Neutrophil (primary cell): Measurements from ENCODE around the gene RDM1.

Experiments
- H3K27ac ChIP-seq: fragments of 200-600 bp; sonication (generic); 2 replicates; pipeline ENCODE4 v1.5.1; 2016; ENCODE audit warnings: mild to moderate bottlenecking, moderate library complexity
- H3K27me3 ChIP-seq: fragments of 200-600 bp; sonication (generic); 2 replicates; pipeline ENCODE4 v1.6.0; 2016; ENCODE audit warnings: mild to moderate bottlenecking
- H3K36me3 ChIP-seq: fragments of 200-600 bp; sonication (generic); 2 replicates; pipeline ENCODE4 v1.5.1; 2017
- H3K4me1 ChIP-seq, 2 experiments: fragments of 200-600 bp in 1 of 2; sonication (generic) in 1 of 2; 1 replicate in 1 of 2; 2 replicates in 1 of 2; pipeline versions ENCODE4 v1.5.1 to v1.6.1; 2013 to 2016; ENCODE audit warnings: low read depth in 1 of 2, low read length in 1 of 2, mild to moderate bottlenecking in 1 of 2, moderate library complexity in 1 of 2; ENCODE audit not compliant: control insufficient read depth in 1 of 2, insufficient read depth in 1 of 2
- H3K4me3 ChIP-seq, 2 experiments: fragments of 200-600 bp in 1 of 2; sonication (generic) in 1 of 2; 1 replicate in 1 of 2; 2 replicates in 1 of 2; pipeline ENCODE4 v1.5.1; 2013 to 2016; ENCODE audit warnings: low read depth in 1 of 2, low read length in 1 of 2, mild to moderate bottlenecking in 1 of 2, moderate library complexity in 1 of 2
- H3K9me3 ChIP-seq: fragments of 200-600 bp; sonication (generic); 2 replicates; pipeline ENCODE4 v1.5.1; 2016
- TF ChIP-seq, protein P1 (sequence below): fragments of 200-600 bp; sonication (generic); IDR thresholded peaks from 2 replicates; pipeline ENCODE4 v1.5.1; 2016; ENCODE audit warnings: antibody characterized with exemption

Gene RDM1

DNA sequence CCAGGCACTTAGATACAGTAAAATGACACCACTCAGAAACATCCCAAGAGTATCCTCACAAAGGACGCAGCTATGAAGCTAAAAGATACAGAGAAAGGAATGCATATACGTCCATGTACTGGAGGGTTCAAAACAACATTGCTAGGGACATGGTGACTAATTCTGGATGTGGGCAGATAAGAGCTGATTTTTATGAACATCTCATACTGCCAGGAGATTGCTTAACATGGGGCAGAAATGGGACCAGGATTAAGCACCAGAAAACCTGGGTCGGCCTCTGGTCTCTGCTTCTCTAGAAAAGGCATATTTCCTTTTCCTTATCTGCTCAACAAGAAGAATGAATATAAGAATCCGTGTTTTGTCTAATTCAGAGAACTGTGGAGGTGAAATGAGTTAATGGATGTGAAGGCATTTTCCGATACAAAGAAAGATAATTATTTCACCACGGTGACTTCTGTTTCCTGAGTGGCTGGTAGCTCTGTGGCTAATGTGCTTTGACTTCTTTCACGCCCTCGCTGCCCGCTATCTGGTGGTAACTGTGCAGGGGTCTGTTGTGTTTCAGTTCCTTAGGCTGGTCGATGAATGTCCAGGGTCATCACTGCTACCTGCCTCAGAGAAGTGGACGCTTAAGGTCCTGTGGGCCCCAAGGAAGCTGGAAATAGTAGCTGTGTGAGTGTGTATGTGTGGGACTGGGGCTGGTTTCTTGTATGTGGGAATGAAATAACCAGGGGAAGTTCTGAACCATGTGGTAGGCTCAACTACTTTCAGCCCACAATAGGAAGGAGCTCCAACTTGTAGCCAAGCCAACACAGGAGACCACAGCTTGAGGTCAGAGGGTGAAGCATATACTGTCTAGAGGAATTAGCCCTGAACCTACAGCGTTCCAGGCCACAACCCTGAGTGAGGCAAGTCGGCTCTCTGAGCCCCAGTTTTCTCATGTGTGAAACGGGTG, 34.7 kb downstream of the RDM1 start:
- TF ChIP-seq, protein P1, sequence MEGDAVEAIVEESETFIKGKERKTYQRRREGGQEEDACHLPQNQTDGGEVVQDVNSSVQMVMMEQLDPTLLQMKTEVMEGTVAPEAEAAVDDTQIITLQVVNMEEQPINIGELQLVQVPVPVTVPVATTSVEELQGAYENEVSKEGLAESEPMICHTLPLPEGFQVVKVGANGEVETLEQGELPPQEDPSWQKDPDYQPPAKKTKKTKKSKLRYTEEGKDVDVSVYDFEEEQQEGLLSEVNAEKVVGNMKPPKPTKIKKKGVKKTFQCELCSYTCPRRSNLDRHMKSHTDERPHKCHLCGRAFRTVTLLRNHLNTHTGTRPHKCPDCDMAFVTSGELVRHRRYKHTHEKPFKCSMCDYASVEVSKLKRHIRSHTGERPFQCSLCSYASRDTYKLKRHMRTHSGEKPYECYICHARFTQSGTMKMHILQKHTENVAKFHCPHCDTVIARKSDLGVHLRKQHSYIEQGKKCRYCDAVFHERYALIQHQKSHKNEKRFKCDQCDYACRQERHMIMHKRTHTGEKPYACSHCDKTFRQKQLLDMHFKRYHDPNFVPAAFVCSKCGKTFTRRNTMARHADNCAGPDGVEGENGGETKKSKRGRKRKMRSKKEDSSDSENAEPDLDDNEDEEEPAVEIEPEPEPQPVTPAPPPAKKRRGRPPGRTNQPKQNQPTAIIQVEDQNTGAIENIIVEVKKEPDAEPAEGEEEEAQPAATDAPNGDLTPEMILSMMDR = no peak
- no peak overlapping the region for H3K27ac ChIP-seq
- H3K36me3 ChIP-seq = no peaks in the 10 kb centered on the region
- H3K4me3 ChIP-seq = no peak overlapping the region
- H3K9me3 ChIP-seq = no peaks in the 10 kb centered on the region
- peaks cover 0 to 12% of the 10 kb centered on the region in 2 experiments for H3K4me1 ChIP-seq
- H3K27me3 ChIP-seq = no peaks in the 10 kb centered on the region

DNA sequence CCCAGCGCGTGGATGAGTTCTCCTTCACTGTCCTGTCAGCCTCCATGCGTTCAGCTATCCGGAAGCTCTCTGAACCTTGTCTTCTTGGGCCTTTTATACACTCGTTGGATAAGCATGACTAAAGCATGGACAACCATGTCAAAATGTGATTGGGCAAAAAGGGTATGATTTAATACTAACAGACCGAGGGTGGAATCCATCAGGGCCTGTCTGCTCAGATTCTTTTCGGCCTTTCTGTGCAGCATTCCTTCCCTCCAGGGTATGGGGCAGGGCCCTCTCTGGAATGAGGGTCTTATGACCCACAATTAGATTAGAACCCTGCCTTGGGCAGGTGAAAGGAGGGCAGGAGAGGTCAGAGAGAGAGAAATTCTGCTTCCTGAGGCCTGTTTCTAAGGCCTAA, 36.4 kb downstream of the RDM1 start:
- no peak overlapping the region for H3K27ac ChIP-seq
- TF ChIP-seq, protein P1 = no peak
- peaks cover 0 to 12% of the 10 kb centered on the region in 2 experiments for H3K4me1 ChIP-seq
- no peaks in the 10 kb centered on the region for H3K36me3 ChIP-seq
- H3K9me3 ChIP-seq = no peaks in the 10 kb centered on the region
- no peaks in the 10 kb centered on the region for H3K27me3 ChIP-seq
- no peak overlapping the region for H3K4me3 ChIP-seq

DNA sequence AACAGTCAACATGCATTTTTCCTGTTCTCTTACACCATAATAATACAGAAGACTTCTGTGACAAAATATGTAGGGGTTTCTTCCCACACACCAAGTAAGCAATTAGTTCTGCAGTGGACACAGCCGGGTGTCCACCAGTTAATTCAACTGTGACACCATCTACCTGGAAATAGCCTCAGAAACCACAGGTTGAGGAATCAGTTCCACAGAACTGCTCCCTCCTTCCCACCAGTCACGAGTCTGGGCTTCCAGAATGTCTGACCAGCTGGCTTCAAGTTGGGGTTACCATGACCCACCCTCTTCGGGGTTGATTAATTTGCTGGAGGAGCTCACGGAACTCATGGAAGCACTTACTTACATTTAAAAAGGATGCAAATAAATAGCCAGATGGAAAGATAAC, 36.8 kb downstream of the RDM1 start:
- H3K27me3 ChIP-seq = no peaks in the 10 kb centered on the region
- no peaks in the 10 kb centered on the region for H3K9me3 ChIP-seq
- no peaks in the 10 kb centered on the region for H3K36me3 ChIP-seq
- H3K27ac ChIP-seq = no peak overlapping the region
- peaks cover 0 to 12% of the 10 kb centered on the region in 2 experiments for H3K4me1 ChIP-seq
- TF ChIP-seq, protein P1 = no peak
- H3K4me3 ChIP-seq = no peak overlapping the region

DNA sequence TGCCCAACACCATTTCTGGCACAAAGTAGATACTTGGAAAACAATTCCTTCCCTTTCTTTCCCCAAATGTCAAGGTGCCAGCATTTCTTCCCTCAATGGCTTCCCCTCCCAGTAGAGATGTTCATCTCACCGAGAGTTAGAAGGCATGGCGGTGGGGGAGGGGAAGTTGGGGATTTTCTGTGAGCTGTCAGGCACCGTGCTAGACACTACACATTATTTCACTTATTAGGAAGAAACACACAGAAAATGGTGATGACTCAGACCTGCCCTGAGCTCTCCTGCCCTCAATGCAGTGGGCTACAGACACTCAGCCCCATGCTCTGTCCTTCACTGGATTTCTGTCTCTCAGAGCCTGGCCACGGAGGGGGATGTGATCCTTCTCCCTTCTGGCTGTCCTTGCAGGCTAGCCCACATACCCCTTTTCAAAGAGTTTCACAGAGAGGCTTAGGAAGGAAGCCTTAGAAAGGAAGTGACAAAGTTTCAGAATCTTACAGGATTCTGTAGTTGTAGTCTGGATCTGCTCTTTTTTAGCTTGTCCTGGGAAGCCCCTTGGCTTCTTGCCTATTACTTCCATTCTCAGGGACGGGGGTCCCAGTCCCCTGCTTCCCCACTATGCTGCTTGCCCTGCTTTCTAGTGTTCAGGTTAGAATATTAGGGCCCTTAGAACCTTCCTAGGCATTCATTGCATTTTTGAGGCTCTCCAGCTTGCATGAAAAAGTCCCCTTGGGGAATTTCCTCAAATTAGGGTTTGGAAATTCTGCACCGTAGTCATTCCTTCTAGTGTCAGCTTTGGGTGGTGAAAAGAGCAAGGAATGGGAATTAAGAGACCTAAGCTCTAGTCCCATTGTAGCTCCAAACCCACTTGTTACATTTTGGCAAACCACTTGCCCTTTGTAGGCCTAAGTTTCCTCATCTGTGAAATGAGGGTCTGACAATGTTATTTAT, 38.2 kb downstream of the RDM1 start:
- Histone ChIP-seq H3K27me3 (no peaks in the 10 kb centered on the region), H3K36me3 (no peaks in the 10 kb centered on the region), H3K4me1 (peaks cover 0 to 7% of the 10 kb centered on the region in 2 experiments), H3K9me3 (no peaks in the 10 kb centered on the region), H3K4me3 (no peak overlapping the region), H3K27ac (no peak overlapping the region)
- TF ChIP-seq, protein P1 = no peak

DNA sequence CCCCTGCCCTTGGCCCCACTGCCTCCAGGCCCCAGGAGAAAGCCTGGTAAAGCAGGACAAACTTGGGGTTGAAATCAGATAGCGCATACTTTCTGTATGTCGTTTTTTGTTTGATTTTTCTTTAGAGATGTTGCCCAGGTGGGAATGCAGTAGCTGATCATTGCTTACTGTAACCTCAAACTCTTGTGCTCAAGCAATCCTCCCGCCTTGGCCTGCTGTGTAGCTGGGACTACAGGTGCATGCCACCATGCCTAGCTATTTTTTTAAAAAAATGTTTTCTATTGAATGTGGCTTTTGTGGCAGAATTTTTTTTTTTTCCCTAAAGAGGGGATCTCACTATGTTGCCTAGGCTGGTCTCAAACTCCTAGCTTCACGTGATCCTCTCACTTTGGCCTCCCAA, 39.3 kb downstream of the RDM1 start:
- Histone ChIP-seq H3K27me3 (no peaks in the 10 kb centered on the region), H3K9me3 (no peaks in the 10 kb centered on the region), H3K27ac (no peak overlapping the region), H3K36me3 (no peaks in the 10 kb centered on the region), H3K4me3 (no peak overlapping the region), H3K4me1 (peaks cover 0 to 6% of the 10 kb centered on the region in 2 experiments)
- TF ChIP-seq, protein P1 = no peak
